ENCODE results near the gene HBEGF.

HBEGF gene

DNA sequence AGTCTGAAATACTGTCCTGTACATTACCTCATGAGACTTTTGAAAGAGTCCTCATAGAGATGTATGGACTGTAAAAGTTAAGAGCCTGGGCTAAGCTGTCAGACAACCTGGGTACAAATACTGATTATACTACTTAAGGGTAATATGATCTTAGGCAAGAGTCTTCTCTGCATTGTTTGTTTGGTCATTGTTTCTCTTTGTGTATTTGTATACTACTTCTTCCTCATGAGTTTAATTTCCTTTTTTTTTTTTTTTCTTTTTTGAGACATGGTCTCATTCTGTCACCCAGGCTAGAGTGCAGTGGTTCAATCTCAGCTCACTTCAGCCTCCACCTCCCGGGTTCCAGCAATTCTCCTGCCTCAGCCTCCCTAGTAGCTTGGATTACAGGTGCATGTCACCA, 40.9 kb downstream of the HBEGF start:
- no peak for DNase-seq (ENCODE audit: extremely low spot score)
- POLR2A ChIA-PET: interaction anchor here (3.3 kb wide), 1 partner anchor 40 kb away, joined by 43 read pairs; the partner anchor contains the start of gene HBEGF
- TF ChIP-seq LEF1 (IDR thresholded peaks at IDR 0.05; ENCODE audit: borderline replicate concordance): no peak
- TF ChIP-seq CTBP1 (IDR thresholded peaks at IDR 0.05; ENCODE audit: borderline replicate concordance): no peak
- no peak for TF ChIP-seq FOXM1 (IDR thresholded peaks at IDR 0.05; ENCODE audit: borderline replicate concordance)
- TF ChIP-seq, protein P1, sequence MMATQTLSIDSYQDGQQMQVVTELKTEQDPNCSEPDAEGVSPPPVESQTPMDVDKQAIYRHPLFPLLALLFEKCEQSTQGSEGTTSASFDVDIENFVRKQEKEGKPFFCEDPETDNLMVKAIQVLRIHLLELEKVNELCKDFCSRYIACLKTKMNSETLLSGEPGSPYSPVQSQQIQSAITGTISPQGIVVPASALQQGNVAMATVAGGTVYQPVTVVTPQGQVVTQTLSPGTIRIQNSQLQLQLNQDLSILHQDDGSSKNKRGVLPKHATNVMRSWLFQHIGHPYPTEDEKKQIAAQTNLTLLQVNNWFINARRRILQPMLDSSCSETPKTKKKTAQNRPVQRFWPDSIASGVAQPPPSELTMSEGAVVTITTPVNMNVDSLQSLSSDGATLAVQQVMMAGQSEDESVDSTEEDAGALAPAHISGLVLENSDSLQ (IDR thresholded peaks at IDR 0.05): no peak
- TF ChIP-seq BHLHE40 (IDR thresholded peaks at IDR 0.05; ENCODE audit: borderline replicate concordance): no peak
- TF ChIP-seq TARDBP (IDR thresholded peaks at IDR 0.05): no peak
- no peak for TF ChIP-seq HDGF (IDR thresholded peaks at IDR 0.05; ENCODE audit: borderline replicate concordance)
- no peak for TF ChIP-seq FOXK2 (IDR thresholded peaks at IDR 0.05)
- no peak for TF ChIP-seq SUZ12 (IDR thresholded peaks at IDR 0.05)
- no peak for TF ChIP-seq ZNF384 (IDR thresholded peaks at IDR 0.05)
- no peak for TF ChIP-seq L3MBTL2 (conservative IDR thresholded peaks at IDR 0.05)
- TF ChIP-seq FOXA1 (IDR thresholded peaks at IDR 0.05): no peak
- TF ChIP-seq ELF4 (IDR thresholded peaks at IDR 0.05): no peak
- CTCF ChIA-PET: interaction anchor here (1.8 kb wide), 1 partner anchor 61 kb away, joined by 4 read pairs; no protein-coding TSS in a partner anchor

DNA sequence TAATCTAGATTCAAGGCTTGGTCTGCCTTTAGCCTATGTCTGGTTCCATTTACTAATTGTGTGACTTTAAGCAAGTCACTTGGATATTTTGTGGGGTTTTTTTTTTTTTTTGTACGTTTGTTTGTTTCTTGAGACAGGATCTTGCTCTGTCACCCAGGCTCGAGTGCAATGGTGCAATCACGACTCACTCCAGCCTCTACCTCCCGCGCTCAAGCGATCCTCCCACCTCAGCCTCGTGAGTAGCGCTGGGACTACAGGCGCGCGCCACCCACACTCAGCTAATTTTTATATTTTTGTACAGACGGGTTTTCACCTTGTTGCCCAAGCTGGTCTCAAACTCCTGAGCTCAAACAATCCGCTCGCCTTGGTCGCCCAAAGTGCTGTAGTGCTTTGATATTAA, 42.4 kb downstream of the HBEGF start:
- ChIA-PET CTCF (interaction anchor here (0.9 to 1.8 kb wide), 3 partner anchors 42 to 61 kb away, joined by 4 to 6 read pairs (median 4); partner anchors contain the start of gene HBEGF), POLR2A (interaction anchor here (0.6 to 3.3 kb wide), 7 partner anchors 7 to 64 kb away, joined by 3 to 43 read pairs (median 10); partner anchors contain the start of gene HBEGF)
- TF ChIP-seq FOXM1 (IDR thresholded peaks at IDR 0.05; ENCODE audit: borderline replicate concordance) (no peak), LEF1 (IDR thresholded peaks at IDR 0.05; ENCODE audit: borderline replicate concordance) (no peak), ARNT (IDR thresholded peaks at IDR 0.05) (no peak), CTBP1 (IDR thresholded peaks at IDR 0.05; ENCODE audit: borderline replicate concordance) (no peak)
- DNase-seq (ENCODE audit: extremely low spot score): no peak

DNA sequence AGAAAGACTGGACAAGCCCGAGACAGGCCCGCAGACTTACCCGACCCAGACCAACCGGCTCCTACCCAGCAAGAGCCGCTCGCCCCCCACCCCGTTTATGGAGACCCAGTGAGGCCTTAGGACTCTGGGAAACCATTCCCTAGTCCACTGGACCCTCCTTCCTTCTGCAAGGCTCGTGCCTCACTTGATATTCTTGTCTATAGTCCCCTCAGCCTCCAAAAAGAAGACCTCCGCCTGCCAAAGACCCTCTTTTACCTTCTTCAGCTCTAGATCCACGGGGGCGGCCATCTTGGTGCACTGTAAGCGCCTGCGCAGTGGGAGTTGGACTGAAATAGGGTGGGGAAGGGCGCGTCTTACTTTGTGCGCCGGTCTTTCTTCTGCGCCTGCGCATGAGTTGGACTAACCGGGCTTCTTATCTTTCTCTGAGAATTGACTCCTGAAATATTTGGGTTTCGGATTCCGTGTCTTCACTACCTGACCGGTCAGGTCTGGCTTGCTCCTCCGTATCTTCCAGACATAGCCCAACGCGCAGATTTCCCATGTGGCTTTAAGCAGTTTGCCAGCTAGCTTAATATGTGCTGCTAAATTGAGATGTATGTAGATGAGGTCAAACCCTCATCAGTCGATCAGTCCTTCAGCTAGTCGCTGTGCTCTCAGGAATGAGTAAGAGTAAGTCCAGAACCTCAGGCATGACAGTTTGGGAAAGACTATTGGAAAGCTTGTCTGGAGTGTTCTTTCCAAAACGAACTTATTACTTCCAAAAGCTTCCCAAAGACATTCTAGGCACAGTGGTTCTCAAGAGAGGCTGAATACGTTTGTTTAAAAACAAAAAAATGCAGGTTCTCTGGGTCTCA, 43.4 kb downstream of the HBEGF start, which contains the start of gene PFDN1:
Gene PFDN1 (minus strand): TSS at position 316 of the 854 bp plus-strand sequence. CDS start 28 bp downstream, at position 288.
- ChIA-PET CTCF (interaction anchor here (1.0 to 1.3 kb wide), 2 partner anchors 56 to 58 kb away, joined by 3 read pairs; no protein-coding TSS in a partner anchor), POLR2A (interaction anchor here (0.5 to 3.3 kb wide), 25 partner anchors 8 to 128 kb away, joined by 3 to 43 read pairs (median 4); partner anchors contain the start of genes CYSTM1 and HBEGF)
- TF ChIP-seq FOXA1 (IDR thresholded peaks at IDR 0.05): no peak
- peak; percentile 88 for TF ChIP-seq FOXM1 (IDR thresholded peaks at IDR 0.05; ENCODE audit: borderline replicate concordance)
- TF ChIP-seq NFRKB (IDR thresholded peaks at IDR 0.05): no peak
- no peak for TF ChIP-seq ZNF384 (IDR thresholded peaks at IDR 0.05)
- no peak for TF ChIP-seq ARNT (IDR thresholded peaks at IDR 0.05)
- no peak for TF ChIP-seq TARDBP (IDR thresholded peaks at IDR 0.05)
- TF ChIP-seq SP1 (IDR thresholded peaks at IDR 0.05): no peak
- TF ChIP-seq, protein P1 (IDR thresholded peaks at IDR 0.05): peak; percentile 10; the same call in 1 of the 2 replicates
- DNase-seq (ENCODE audit: extremely low spot score): peak; percentile 97

DNA sequence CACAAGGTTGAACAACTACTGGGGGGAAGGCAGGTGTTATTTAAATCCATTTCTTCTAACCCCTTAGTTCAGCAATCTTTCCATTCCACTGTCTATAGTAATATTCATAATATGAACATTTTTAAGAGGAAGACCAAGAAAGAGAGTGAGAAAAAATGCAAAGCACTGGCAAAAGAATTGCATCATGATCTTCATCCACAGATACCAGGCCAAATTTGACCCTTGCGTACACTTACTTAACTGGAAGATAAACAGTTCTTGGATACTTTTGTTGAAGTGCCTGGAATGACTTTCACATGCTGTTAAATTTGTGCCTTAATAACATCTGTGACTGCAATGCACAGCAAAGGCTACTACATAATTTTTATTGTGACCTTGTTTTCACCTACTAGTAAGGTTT, 45.3 kb downstream of the HBEGF start:
- no peak for DNase-seq (ENCODE audit: extremely low spot score)
- TF ChIP-seq SP1 (IDR thresholded peaks at IDR 0.05) (no peak), FOXA1 (IDR thresholded peaks at IDR 0.05) (no peak), TARDBP (IDR thresholded peaks at IDR 0.05) (no peak), SUZ12 (IDR thresholded peaks at IDR 0.05) (no peak), ARNT (IDR thresholded peaks at IDR 0.05) (no peak), L3MBTL2 (conservative IDR thresholded peaks at IDR 0.05) (no peak), CTBP1 (IDR thresholded peaks at IDR 0.05; ENCODE audit: borderline replicate concordance) (no peak), HDGF (IDR thresholded peaks at IDR 0.05; ENCODE audit: borderline replicate concordance) (no peak), FOXK2 (IDR thresholded peaks at IDR 0.05) (no peak), NFRKB (IDR thresholded peaks at IDR 0.05) (no peak), BHLHE40 (IDR thresholded peaks at IDR 0.05; ENCODE audit: borderline replicate concordance) (no peak), ZNF384 (IDR thresholded peaks at IDR 0.05) (no peak), LEF1 (IDR thresholded peaks at IDR 0.05; ENCODE audit: borderline replicate concordance) (no peak), FOXM1 (IDR thresholded peaks at IDR 0.05; ENCODE audit: borderline replicate concordance) (no peak)
- ChIA-PET CTCF (interaction anchor here (1.0 kb wide), 1 partner anchor 56 kb away, joined by 4 read pairs; no protein-coding TSS in a partner anchor), POLR2A (interaction anchor here (2.5 to 2.6 kb wide), 2 partner anchors 10 to 27 kb away, joined by 13 to 22 read pairs; no protein-coding TSS in a partner anchor)

DNA sequence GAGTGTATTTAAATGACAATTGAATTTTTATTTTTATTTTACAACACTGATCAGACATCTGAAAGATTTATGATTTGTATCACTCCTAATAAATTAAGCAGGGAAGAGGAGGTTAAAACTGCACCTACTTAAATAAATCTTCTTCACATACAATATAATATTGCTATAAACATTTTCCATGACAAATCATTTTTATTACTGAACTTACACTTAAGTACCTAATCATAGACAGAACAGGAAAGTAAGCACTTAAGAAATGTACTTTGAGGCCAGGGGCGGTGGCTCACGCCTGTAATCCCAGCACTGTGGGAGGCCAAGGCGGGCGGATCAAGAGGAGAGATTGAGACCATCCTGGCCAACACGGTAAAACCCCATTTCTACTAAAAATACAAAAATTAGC, 47.3 kb downstream of the HBEGF start:
- DNase-seq (ENCODE audit: extremely low spot score): no peak
- no peak for TF ChIP-seq FOXA1 (IDR thresholded peaks at IDR 0.05)
- TF ChIP-seq, protein P1 (IDR thresholded peaks at IDR 0.05): peak; percentile 83
- peak; percentile 10; the same call in 1 of the 2 replicates for TF ChIP-seq CTBP1 (IDR thresholded peaks at IDR 0.05; ENCODE audit: borderline replicate concordance)
- POLR2A ChIA-PET: interaction anchor here (3.6 kb wide), 1 partner anchor 47 kb away, joined by 12 read pairs; the partner anchor contains the start of gene HBEGF
- CTCF ChIA-PET: interaction anchor here (0.8 kb wide), 1 partner anchor 53 kb away, joined by 3 read pairs; no protein-coding TSS in a partner anchor
